HG03196 (cell line): ENCODE data around the gene BNC2.

Experiments used
- ATAC-seq: cut with Tn5 transposase; IDR thresholded peaks from one replicate; pipeline ENCODE4 v1.9.1; 2021; ENCODE audit not compliant: unreplicated experiment

Gene BNC2

DNA sequence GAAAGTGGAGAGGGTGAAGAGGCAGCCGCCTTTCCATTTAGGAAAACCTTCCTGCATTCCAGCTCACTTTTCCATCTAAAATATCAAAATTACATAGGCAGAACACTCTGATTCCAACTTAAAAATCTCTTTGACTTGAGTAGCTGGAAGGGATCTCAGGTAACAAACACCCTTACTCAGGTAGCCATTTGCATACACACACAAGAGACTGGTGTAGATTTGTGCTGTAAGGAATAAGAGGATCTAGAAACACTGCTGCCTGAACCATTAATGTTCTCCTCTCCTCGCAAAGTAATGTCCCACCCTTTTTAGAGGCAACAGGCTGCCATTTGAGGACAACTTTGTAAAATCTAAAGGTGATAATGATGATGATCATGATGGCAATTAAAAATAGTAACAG lies 53.5 kb downstream of the BNC2 start:
- ATAC-seq: no peak

DNA sequence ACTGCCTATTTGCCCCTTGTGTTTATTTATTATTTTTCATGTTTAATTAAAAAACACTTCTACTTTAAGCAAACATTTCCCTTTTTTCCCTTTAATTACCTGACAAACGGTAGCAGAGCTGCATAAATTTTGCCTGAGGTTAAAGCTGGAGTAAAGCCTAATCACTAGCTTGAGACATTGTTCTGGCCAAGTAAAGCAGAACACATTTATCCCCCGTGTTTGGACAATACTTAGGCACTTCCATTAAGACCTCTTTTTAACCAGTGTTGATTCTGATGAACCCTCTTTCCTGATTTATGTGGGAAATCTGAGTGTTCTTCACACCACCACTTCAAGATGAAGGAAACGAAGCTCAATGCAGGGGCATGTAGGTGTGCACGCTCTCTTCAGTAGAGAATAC lies 54.5 kb downstream of the BNC2 start:
- ATAC-seq: no peak

GRCh38 chr9:16815079-16815478 lies 55.4 kb downstream of the BNC2 start:
- no peak for ATAC-seq

- ATAC-seq: no peak
Observed at GRCh38 chr9:16813838-16814237, 56.6 kb downstream of the BNC2 start.

GRCh38 chr9:16811987-16812685 lies 58.3 kb downstream of the BNC2 start:
- ATAC-seq: no peak

DNA sequence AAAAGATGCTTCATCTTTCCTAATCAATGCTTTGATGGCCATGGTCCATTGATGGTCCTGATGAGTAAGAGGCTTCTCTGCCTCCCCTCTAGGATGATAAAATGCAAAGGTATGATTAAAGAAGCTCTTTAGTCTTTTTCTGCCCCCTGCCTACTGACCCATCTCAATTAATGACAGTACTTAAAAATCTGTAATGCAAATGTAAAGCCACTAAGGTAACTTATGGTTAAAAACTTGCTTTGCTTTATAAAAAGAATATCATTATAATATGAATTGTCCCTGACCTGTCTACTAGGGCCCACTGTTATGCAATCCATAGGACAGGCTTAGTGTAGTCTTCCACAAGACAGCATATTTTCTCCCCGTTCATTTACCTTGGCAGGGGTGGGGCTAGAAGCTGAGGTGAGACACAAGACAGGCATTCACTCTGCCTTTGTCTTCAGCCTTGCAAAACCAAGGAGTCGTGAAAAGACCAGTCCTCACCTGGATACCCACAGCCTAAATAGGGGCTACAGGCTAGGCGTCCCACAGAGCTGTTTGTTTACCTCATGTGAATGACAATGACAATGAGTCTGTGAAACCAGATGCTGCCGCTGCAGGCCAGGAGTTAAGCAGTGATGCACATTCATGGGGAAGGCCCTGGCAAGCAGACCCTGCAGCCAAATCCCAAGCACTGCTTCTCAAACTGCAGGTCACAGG lies 60.4 kb downstream of the BNC2 start:
- no peak for ATAC-seq

- ATAC-seq: no peak
Observed at GRCh38 chr9:16806674-16807073, 63.8 kb downstream of the BNC2 start.

DNA sequence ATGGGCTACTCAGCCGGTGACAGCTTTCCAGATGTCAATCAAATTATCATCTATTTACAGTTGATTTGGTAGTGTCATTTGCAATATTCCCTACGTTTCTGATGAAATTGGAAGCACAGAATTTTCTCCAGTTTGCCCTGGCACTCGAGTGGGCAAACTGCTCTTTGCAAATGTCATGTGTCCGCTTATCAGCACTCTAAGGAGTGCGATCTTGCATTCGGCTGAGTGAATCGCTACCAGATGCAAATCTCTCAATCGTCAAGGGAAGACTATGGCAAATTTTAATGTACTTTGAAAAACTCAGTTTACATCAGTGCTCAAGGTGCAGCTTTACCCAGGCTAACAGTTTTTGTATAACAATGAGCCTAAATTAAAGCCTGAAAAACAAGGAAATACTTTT lies 66.8 kb downstream of the BNC2 start:
- no peak for ATAC-seq

DNA sequence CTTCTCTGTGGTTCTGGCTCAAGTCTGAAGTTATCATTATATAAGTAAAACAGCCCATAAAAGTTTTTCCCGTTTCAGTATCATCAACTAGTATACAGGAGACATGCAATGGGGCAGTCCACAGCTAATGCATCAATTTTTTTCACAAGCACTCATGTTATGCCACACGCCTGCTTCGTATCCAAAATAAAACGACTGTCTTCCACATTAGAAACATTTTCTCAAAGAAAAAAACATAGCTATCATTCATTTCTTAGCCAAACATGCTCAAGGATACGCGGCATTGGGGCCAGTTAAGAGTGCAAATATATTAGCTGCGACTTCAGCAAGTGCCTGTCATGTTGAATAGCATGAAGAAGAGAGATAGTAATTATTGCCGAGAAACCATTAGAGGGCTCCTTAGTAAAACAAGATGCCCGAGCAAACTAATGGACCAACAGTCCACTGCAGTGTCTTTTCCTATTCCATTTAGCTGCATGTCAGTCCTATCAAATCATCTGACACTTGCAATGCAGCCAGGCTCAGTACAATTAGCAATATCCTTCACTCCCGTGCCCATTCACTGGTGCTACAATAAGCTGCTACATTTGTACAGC lies 68.5 kb downstream of the BNC2 start:
- no peak for ATAC-seq

GRCh38 chr9:16796304-16796825 lies 74.1 kb downstream of the BNC2 start:
- ATAC-seq: no peak

GRCh38 chr9:16794871-16795639 lies 75.4 kb downstream of the BNC2 start:
- ATAC-seq: no peak

DNA sequence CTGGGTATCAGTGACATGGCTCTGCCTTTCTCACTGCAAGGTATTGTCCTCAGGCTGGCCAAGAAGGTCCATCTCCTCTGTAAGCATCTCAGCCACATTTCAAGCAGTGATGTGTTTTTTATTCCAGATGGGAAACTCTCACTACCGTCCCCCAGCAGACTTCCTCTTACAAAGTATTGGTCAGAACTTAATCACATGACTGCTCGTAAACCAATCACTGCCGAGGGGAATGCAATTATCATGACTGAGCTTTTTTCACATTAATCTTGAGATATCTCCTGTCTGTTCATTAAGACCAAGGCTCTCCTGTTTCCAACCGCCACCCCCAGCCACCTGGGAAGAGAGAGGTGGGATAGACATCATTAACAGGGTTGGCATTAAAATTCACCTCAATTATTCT lies 76.4 kb downstream of the BNC2 start:
- ATAC-seq: no peak

GRCh38 chr9:16787724-16788123 lies 82.7 kb downstream of the BNC2 start:
- no peak for ATAC-seq

- ATAC-seq: no peak
Observed at GRCh38 chr9:16784002-16784401, 86.5 kb downstream of the BNC2 start.

GRCh38 chr9:16782490-16782889 lies 88.0 kb downstream of the BNC2 start:
- no peak for ATAC-seq

- ATAC-seq: no peak
Observed at GRCh38 chr9:16775330-16775729, 95.1 kb downstream of the BNC2 start.

DNA sequence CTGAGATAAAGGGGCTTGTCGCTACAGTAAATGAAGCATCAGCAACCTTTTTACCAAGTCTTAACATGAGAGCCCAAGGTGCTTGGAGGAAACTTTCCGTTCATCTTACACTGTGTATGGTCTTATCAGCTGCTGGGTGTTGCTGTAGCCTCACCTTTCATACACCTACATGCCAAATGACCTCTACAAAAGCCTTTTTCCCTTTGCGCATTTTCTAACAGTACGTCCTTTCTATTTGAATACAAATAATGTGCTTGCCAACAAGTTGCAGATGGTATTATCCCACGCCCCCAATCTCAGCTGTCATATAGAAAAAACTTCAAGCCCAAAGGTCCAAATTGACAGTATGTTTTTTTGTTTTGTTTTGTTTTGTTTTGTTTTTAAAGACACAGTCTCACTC lies 96.9 kb downstream of the BNC2 start:
- ATAC-seq: no peak

DNA sequence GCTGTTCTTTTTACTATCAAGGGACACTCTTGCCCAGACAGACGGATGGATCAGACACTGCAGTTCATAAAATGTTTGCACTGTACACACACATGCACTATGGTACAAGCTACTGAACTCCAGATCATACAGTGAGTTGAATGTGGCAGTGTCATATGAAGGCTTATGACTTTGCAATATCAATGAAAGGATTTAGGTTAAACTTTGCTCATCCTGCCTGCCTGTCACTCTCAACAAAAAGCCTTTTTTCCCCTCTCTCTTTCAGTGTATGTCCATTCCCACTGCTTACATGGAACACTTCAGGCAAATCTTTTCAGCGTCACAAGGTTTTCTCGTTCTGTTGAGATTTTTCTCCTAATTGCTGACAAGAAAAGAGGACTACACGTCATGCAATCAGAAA lies 97.4 kb downstream of the BNC2 start:
- ATAC-seq: no peak

DNA sequence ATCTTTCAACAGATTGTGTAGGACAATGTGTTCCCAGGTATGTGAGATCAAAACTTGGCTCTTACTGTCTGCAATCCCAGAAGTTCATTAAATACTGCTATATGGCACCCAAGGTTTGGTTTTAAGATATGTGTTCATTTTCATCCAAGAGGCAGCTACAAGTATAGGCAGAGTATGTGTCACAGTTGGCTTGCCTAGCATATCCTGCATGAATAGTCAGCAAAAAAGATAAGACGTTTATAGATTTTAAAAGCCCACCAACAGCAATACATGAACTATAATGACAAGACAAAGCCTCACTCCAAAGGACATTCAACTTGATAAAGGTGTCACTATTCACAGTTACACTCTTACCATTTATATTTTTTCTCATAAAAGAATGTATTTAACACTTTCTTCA lies 99.1 kb downstream of the BNC2 start:
- no peak for ATAC-seq

DNA sequence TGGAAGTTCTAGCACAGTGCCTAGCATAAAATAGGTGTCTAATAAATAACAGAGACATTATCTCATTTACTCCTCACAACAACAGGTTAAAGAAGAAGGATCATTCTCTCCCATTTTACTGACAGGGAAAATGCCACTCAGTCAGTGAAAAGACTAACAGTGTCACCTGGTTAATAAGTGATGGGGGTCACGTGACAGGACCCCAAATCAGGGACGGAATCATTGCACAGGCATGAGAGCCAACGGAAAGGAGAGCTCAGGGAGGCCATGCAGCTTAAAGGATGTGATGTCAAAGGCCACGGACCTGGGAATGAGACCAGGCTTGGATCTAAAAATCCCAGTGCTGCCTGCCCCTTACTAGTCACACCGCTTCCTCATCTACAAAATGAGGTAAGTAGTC lies 101.2 kb downstream of the BNC2 start:
- ATAC-seq: no peak

DNA sequence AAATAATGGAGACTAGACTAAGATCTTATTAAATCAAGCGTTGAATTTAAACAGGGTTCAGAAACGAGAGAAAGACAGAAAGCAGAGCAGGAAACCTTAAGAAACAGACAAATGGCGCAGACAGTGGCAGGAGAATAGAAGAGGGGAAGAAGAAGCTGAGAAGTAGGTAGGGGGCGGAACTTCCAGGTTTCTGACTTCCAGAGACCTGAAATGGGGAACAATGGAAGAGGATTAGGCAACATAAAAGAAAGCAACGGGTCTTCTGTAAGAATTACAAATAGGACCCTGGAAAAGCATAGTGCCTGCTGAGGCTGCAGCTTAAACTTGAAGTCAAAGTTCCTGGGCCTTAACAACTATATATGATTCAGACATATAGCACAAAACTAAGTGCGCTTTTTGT lies 101.7 kb downstream of the BNC2 start:
- no peak for ATAC-seq
